ENCODE results near the gene AHRR. TPM values are rescaled to one million over a fixed set of nuclear protein-coding genes. Genes with fewer than 3 reads are reported as not detected.

The AHRR gene
- total RNA-seq, 1 donor from 2014 or later: 0.53 TPM

- H3K4me3 ChIP-seq (ENCODE audit: low read depth, low read length): no peak overlapping the region
- H3K36me3 ChIP-seq (ENCODE audit: control insufficient read depth, insufficient read depth, low read length): no peaks in the 10 kb centered on the region
- DNase-seq (ENCODE audit: low read depth): no peak
- no peak for TF ChIP-seq CTCF (IDR thresholded peaks at IDR 0.05; ENCODE audit: insufficient read depth, low read length, severe bottlenecking)
- FAIRE-seq: no peak
- H3K27me3 ChIP-seq (ENCODE audit: control insufficient read depth, insufficient read depth, low read length): no peaks in the 10 kb centered on the region
These were observed 66.2 kb downstream of the AHRR start for GRCh38 chr5:387491-388265.

- H3K27me3 ChIP-seq (ENCODE audit: control insufficient read depth, insufficient read depth, low read length): no peaks in the 10 kb centered on the region
- FAIRE-seq: no peak
- no peak overlapping the region for H3K4me3 ChIP-seq (ENCODE audit: low read depth, low read length)
- no peak for DNase-seq (ENCODE audit: low read depth)
- no peak for TF ChIP-seq CTCF (IDR thresholded peaks at IDR 0.05; ENCODE audit: insufficient read depth, low read length, severe bottlenecking)
- H3K36me3 ChIP-seq (ENCODE audit: control insufficient read depth, insufficient read depth, low read length): no peaks in the 10 kb centered on the region
These were observed 67.0 kb downstream of the AHRR start for GRCh38 chr5:388266-389196.

- no peak for TF ChIP-seq CTCF (IDR thresholded peaks at IDR 0.05; ENCODE audit: insufficient read depth, low read length, severe bottlenecking)
- DNase-seq (ENCODE audit: low read depth): no peak
- no peaks in the 10 kb centered on the region for H3K27me3 ChIP-seq (ENCODE audit: control insufficient read depth, insufficient read depth, low read length)
- no peak for FAIRE-seq
- no peaks in the 10 kb centered on the region for H3K36me3 ChIP-seq (ENCODE audit: control insufficient read depth, insufficient read depth, low read length)
- H3K4me3 ChIP-seq (ENCODE audit: low read depth, low read length): no peak overlapping the region
These were observed 67.8 kb downstream of the AHRR start for GRCh38 chr5:389197-389821.

- no peak for TF ChIP-seq CTCF (IDR thresholded peaks at IDR 0.05; ENCODE audit: insufficient read depth, low read length, severe bottlenecking)
- no peak overlapping the region for H3K4me3 ChIP-seq (ENCODE audit: low read depth, low read length)
- no peak for FAIRE-seq
- H3K27me3 ChIP-seq (ENCODE audit: control insufficient read depth, insufficient read depth, low read length): no peaks in the 10 kb centered on the region
- no peak for DNase-seq (ENCODE audit: low read depth)
- no peaks in the 10 kb centered on the region for H3K36me3 ChIP-seq (ENCODE audit: control insufficient read depth, insufficient read depth, low read length)
These were observed 68.5 kb downstream of the AHRR start for GRCh38 chr5:389891-390622.

GRCh38 chr5:390623-391491 is 69.3 kb downstream of the AHRR start:
- no peaks in the 10 kb centered on the region for H3K27me3 ChIP-seq (ENCODE audit: control insufficient read depth, insufficient read depth, low read length)
- FAIRE-seq: no peak
- no peak for TF ChIP-seq CTCF (IDR thresholded peaks at IDR 0.05; ENCODE audit: insufficient read depth, low read length, severe bottlenecking)

More at GRCh38 chr5:390623-391491, 69.3 kb downstream of the AHRR start:
- Histone ChIP-seq H3K36me3 (ENCODE audit: control insufficient read depth, insufficient read depth, low read length) (no peaks in the 10 kb centered on the region), H3K4me3 (ENCODE audit: low read depth, low read length) (no peak overlapping the region)
- DNase-seq (ENCODE audit: low read depth): no peak
